ENCODE measurements around the gene PIH1D2. TPM values are rescaled to one million over a fixed set of nuclear protein-coding genes. Genes with fewer than 3 reads are reported as not detected.

PIH1D2 gene
- total RNA-seq, 1 donor from 2014 or later, result 0.12 TPM

DNA sequence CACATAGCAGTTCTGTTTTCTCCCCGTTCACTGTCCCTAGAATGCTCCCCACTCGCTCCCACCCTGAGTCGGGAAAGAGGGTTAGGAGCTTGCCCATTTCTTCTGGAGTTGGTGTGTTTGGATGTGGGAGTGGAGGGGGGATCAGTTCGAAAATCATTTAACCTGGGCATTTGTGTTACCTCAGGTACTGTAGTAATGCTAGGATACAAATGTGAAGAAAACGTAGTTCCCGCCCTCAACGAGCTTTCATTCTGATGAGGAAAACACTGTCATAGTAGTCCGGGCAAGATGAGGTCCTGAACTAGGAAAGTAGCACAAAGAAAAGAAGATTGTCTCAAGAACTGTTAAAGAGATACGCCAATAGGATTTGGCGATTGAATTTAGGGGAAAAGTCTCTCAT lies 13.4 kb upstream of the PIH1D2 start:
- DNase-seq (ENCODE audit: low read depth), result no peak
- TF ChIP-seq, protein P1, sequence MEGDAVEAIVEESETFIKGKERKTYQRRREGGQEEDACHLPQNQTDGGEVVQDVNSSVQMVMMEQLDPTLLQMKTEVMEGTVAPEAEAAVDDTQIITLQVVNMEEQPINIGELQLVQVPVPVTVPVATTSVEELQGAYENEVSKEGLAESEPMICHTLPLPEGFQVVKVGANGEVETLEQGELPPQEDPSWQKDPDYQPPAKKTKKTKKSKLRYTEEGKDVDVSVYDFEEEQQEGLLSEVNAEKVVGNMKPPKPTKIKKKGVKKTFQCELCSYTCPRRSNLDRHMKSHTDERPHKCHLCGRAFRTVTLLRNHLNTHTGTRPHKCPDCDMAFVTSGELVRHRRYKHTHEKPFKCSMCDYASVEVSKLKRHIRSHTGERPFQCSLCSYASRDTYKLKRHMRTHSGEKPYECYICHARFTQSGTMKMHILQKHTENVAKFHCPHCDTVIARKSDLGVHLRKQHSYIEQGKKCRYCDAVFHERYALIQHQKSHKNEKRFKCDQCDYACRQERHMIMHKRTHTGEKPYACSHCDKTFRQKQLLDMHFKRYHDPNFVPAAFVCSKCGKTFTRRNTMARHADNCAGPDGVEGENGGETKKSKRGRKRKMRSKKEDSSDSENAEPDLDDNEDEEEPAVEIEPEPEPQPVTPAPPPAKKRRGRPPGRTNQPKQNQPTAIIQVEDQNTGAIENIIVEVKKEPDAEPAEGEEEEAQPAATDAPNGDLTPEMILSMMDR (conservative IDR thresholded peaks at IDR 0.05; ENCODE audit: low read depth, low read length), result no peak
- peak overlapping the region; percentile 83 for H3K4me3 ChIP-seq (ENCODE audit: low read depth, low read length)

DNA sequence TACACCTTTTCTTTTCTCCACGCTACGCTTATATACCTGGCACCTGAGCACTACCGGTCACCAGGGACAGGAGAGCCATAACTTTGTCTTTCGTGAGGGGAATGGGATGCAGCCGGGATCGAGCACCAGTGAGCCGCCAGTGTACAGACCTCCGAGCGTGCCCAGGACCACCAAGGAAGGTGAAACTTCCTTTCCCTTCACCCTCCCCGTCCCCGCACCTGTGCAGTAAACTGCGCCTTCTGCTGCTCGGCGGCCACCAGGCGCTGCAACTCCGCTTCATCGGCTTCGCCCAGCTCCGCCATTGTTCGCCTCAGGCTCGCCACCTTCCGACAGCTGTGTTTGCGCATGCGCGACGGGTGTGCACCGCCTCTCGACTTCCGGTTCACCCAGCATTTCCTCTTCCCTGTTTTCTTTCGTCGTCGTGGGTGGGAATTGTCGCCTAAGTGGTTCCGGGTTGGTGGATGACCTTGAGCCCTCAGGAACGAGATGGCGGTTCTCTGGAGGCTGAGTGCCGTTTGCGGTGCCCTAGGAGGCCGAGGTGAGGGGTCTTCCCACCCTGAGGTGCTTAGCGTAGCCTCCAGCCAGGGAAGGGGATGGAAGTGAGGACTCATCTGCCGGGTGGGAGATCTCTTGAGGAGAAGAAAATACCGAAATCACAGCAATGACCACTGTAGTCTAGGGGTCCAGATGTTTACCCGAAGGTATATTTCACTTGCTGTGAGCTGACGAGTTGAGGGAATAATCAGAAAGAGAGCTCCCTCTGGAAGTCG lies 12.8 kb upstream of the PIH1D2 start, which contains the start of the genes SDHD and TIMM8B:
TSS of gene SDHD (plus strand) at position 452 of the 770 bp plus-strand sequence. CDS start at position 487, 35 bp downstream.
TSS of gene TIMM8B (minus strand) at position 335 of the 770 bp plus-strand sequence. CDS start at position 302, 33 bp downstream.
- peak within 1 kb of the TSS; percentile 83 for H3K4me3 ChIP-seq (ENCODE audit: low read depth, low read length)
- TF ChIP-seq, protein P1 (conservative IDR thresholded peaks at IDR 0.05; ENCODE audit: low read depth, low read length), result peak; percentile 31
- DNase-seq (ENCODE audit: low read depth), result peak; percentile 78

DNA sequence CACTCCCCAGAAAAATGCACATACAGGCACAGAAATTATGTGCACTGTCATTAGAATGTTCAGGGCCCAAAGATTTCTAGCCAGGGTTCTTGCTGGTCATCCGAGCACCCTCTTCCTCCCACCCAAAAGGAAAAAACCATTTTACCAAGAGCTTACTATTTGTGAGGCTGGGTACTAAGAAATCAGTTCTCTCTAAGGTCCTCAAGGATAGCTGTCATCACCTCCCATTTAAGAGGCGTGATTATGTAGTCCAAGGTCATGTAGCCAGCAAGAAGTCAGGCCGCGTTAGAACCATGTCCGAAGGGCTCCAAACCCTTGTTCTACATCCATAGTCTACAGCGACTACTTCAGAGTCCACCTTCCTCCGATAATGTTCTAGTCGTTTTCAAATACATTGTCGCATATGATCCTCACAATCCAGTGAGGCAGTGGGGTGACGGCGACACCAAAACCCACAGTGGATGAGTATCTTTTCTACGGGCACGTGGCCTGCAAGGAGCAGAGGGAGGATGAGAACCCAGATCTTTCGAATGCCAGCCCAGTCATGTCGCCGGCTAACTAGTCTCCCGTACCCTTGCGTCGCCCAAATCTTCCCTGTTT lies 12.1 kb upstream of the PIH1D2 start:
- DNase-seq (ENCODE audit: low read depth), result no peak
- TF ChIP-seq, protein P1 (conservative IDR thresholded peaks at IDR 0.05; ENCODE audit: low read depth, low read length), result no peak
- H3K4me3 ChIP-seq (ENCODE audit: low read depth, low read length), result peak overlapping the region; percentile 83

DNA sequence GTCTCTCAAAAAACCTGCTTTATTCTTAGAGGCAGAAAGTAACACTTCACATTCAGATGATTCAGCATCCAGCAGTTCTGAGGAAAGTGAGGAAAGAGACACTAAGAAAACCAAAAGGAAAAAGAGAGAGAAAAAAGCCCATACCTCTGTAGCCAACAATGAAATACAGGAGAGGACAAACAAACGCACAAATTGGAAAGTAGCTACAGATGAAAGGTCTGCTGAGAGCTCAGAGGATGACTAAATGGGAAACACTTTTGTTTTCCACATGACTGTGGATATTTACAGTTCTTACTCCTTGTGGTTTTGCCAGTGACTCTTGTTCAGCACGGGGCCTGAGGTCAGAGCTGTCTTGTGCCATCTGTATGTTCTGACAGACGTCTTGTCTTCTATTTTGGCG lies 8.9 kb upstream of the PIH1D2 start:
- DNase-seq (ENCODE audit: low read depth), result no peak
- TF ChIP-seq, protein P1 (conservative IDR thresholded peaks at IDR 0.05; ENCODE audit: low read depth, low read length), result no peak
- H3K4me3 ChIP-seq (ENCODE audit: low read depth, low read length), result no peak overlapping the region

DNA sequence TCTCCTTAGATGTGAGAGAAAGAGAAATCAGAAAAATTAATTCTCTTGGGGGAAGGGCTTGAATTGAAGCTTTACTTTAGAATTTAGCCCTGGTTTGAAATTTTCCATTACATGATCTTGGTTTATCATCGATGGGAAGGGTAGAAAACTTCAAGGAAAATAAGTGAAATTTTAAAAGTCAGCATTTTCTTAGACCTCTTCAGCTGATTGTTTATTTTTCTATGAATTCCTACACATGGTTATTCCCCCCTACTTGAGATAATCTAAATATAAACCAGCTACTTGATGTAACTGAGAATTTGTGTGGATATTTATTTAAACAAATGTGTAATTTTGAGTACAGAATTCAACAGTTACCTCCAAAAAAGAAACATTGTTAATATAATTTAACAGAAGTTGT lies 10.9 kb downstream of the PIH1D2 start:
- H3K4me3 ChIP-seq (ENCODE audit: low read depth, low read length), result no peak overlapping the region
- no peak for DNase-seq (ENCODE audit: low read depth)
- TF ChIP-seq, protein P1 (conservative IDR thresholded peaks at IDR 0.05; ENCODE audit: low read depth, low read length), result no peak

DNA sequence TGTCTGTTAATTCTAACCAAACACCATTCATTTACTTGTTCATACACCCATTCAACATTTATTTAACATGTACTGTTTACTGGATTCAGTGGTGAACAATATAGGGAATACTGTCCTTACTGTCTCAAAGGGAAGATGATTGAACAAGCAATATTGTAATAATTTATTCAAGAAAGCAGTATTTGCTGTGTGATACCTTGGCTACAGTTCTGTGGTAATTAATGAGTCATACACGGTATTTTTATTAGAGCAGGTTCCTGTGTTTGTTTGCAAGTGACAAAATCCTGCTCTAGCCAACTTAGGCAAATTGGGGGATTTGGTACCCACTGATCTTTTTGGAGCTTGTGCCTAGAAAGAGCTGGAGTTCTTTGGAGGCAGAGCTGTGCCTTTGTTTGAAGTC lies 15.7 kb downstream of the PIH1D2 start:
- TF ChIP-seq, protein P1 (conservative IDR thresholded peaks at IDR 0.05; ENCODE audit: low read depth, low read length), result no peak
- no peak for DNase-seq (ENCODE audit: low read depth)
- no peak overlapping the region for H3K4me3 ChIP-seq (ENCODE audit: low read depth, low read length)

All from epithelial cell of proximal tubule (primary cell).